ENCODE results near the gene SHF. TPM values are rescaled to one million over a fixed set of nuclear protein-coding genes. Genes with fewer than 3 reads are reported as not detected.

The SHF gene
- polyA plus RNA-seq, 3 donors, result 0.58 to 0.70 (median 0.67) TPM

DNA sequence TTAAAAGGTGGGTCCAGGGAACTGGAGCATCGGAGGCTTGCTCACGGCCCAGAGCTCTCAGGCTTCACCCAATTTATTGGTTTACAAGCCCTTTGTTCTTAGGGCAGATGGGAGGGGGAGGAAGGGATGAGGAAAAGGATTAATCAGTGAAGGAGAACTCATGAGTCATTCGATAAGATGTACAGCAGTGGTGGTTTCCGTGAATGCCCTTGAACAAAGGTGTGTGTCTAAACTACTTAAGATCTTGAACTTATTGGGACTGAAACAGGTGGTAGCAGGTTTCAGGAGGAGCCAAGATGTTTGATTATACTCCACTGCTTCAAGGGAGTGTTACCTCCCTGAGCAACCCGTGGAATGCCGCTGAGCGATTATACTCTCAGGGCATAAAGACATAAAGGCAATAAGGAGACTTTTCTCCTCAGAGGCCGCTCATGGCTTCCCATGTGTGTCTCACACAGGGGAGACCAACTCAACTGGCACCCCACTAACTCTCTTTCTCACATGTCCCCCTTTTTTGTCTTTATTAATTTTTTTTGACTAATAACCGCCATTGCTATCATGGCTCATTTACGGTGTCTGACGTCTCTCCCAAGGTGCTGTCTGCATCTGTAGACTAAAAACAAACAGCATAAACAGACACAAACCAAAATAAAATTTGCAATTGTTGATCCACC is 46.9 kb upstream of the SHF start:
- Mint-ChIP-seq H3K4me3 (no peak overlapping the region), H3K9me3 (peaks cover 21 to 67% (median 42%) of the 10 kb centered on the region in 7 donors), H3K27me3 (ENCODE audit: low read depth in 3 of 3) (peaks cover 0 to 2% (median 2%) of the 10 kb centered on the region in 3 donors), H3K27ac (no peak overlapping the region), H3K4me1 (no peaks in the 10 kb centered on the region), H3K36me3 (no peaks in the 10 kb centered on the region)
- no peak overlapping the region for H3K27ac ChIP-seq (ENCODE audit: low read depth in 1 of 2, low read length in 2 of 2)
- no peak for DNase-seq
- H3K4me3 ChIP-seq (replicated peaks in 1 of 3; ENCODE audit: low read depth in 2 of 3, low read length in 3 of 3), result no peak overlapping the region
- peaks cover 22 to 44% of the 10 kb centered on the region in 2 donors for H3K9me3 ChIP-seq (replicated peaks in 1 of 2; ENCODE audit: control insufficient read depth in 1 of 2, insufficient read depth in 1 of 2, low read length in 2 of 2)
- no peaks in the 10 kb centered on the region for H3K36me3 ChIP-seq (replicated peaks in 1 of 2; ENCODE audit: control insufficient read depth in 1 of 2, insufficient read depth in 2 of 2, low read length in 2 of 2)
- WGBS (ENCODE audit: insufficient coverage), result 93% methylated on average over 4 of the region's 11 CpGs
- no peak for TF ChIP-seq CTCF (IDR thresholded peaks at IDR 0.05)
- no peak overlapping the region for H3K9ac ChIP-seq (ENCODE audit: insufficient read depth, low read length, poor library complexity, severe bottlenecking)
- H3K79me2 ChIP-seq (ENCODE audit: insufficient read depth, low read length), result no peaks in the 10 kb centered on the region
- intact Hi-C loops (cut with micrococcal nuclease), result no loop called here
- H3K27me3 ChIP-seq (ENCODE audit: control insufficient read depth in 2 of 2, insufficient read depth in 2 of 2, low read length in 2 of 2), result no peaks in the 10 kb centered on the region
- no peak overlapping the region for H3K4me2 ChIP-seq (replicated peaks; ENCODE audit: extremely low read depth, low read length, poor library complexity, severe bottlenecking)
- no peaks in the 10 kb centered on the region for H4K20me1 ChIP-seq (ENCODE audit: insufficient read depth, low read length)
- no peak overlapping the region for H2AFZ ChIP-seq (ENCODE audit: insufficient read depth, low read depth, low read length, poor library complexity, severe bottlenecking)
- H3K4me1 ChIP-seq (ENCODE audit: control insufficient read depth in 1 of 2, insufficient read depth in 2 of 2, low read length in 2 of 2), result no peaks in the 10 kb centered on the region

DNA sequence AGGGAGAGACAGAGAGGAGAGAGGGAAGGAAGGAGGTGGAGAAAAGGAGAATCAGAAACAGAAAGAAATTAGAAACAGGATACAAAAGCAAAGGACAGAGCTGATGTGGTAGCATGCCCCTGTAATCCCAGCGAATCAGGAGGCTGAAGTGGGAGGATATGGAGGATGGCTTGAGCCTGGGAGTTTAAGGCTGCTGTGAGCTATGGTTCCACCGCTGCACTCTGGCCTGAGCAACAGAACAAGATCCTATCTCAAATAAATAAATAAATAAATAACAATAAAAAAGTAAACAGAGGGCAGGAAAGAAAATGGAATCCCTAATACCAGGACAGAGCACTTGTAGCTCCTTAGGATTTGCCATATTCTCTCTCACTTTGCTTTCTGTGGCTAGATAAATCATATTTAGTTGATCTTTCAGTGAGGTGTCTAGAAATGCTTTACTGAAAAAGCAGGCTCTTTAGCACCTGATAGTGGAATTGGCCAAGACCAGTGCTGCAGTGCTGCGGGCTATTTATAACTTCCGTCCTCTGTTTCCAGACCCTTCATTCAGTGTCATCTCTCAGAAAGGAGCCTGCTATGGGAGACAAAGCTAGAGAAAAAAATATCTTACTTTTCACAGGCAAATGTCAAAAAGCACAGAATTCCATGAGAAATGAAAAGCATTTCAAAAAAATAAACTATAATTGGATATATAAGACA is 44.2 kb upstream of the SHF start:
- Histone ChIP-seq H4K20me1 (ENCODE audit: insufficient read depth, low read length) (no peaks in the 10 kb centered on the region), H3K4me2 (replicated peaks; ENCODE audit: extremely low read depth, low read length, poor library complexity, severe bottlenecking) (no peak overlapping the region), H3K27ac (ENCODE audit: low read depth in 1 of 2, low read length in 2 of 2) (no peak overlapping the region), H3K4me3 (replicated peaks in 1 of 3; ENCODE audit: low read depth in 2 of 3, low read length in 3 of 3) (no peak overlapping the region), H3K79me2 (ENCODE audit: insufficient read depth, low read length) (no peaks in the 10 kb centered on the region), H2AFZ (ENCODE audit: insufficient read depth, low read depth, low read length, poor library complexity, severe bottlenecking) (no peak overlapping the region), H3K9ac (ENCODE audit: insufficient read depth, low read length, poor library complexity, severe bottlenecking) (no peak overlapping the region), H3K36me3 (replicated peaks in 1 of 2; ENCODE audit: control insufficient read depth in 1 of 2, insufficient read depth in 2 of 2, low read length in 2 of 2) (no peaks in the 10 kb centered on the region), H3K27me3 (ENCODE audit: control insufficient read depth in 2 of 2, insufficient read depth in 2 of 2, low read length in 2 of 2) (no peaks in the 10 kb centered on the region), H3K9me3 (replicated peaks in 1 of 2; ENCODE audit: control insufficient read depth in 1 of 2, insufficient read depth in 1 of 2, low read length in 2 of 2) (peaks cover 22 to 30% of the 10 kb centered on the region in 2 donors), H3K4me1 (ENCODE audit: control insufficient read depth in 1 of 2, insufficient read depth in 2 of 2, low read length in 2 of 2) (no peaks in the 10 kb centered on the region)
- intact Hi-C loops (cut with micrococcal nuclease), result no loop called here
- peaks cover 17 to 48% (median 33%) of the 10 kb centered on the region in 7 donors for H3K9me3 Mint-ChIP-seq
- H3K27me3 Mint-ChIP-seq (ENCODE audit: low read depth in 3 of 3), result peaks cover 0 to 5% (median 3%) of the 10 kb centered on the region in 3 donors
- WGBS (ENCODE audit: insufficient coverage), result 80% methylated on average over 1 of the region's 4 CpGs
- no peak for DNase-seq
- H3K4me1 Mint-ChIP-seq, result no peaks in the 10 kb centered on the region
- H3K36me3 Mint-ChIP-seq, result no peaks in the 10 kb centered on the region
- TF ChIP-seq CTCF (IDR thresholded peaks at IDR 0.05), result no peak
- peak overlapping the region in 1 of 2 donors; percentile 67 for H3K4me3 Mint-ChIP-seq
- no peak overlapping the region for H3K27ac Mint-ChIP-seq
